ENCODE measurements around the gene TIMELESS. TPM values are rescaled to one million over a fixed set of nuclear protein-coding genes. Genes with fewer than 3 reads are reported as not detected.

TIMELESS gene
- total RNA-seq, 1 donor from 2014 or later, result 48.8 TPM

GRCh38 chr12:56375598-56376434 is 73.4 kb downstream of the TIMELESS start:
- no peak overlapping the region for H3K27ac Mint-ChIP-seq
- intact Hi-C loops (cut with micrococcal nuclease), result no loop called here
- DNase-seq, result no peak
- peaks cover 10% of the 10 kb centered on the region for H3K27me3 Mint-ChIP-seq
- no peaks in the 10 kb centered on the region for H3K4me1 Mint-ChIP-seq
- H3K36me3 Mint-ChIP-seq (ENCODE audit: low read depth), result no peaks in the 10 kb centered on the region
- no peak overlapping the region for H3K4me3 Mint-ChIP-seq
- peaks cover 10% of the 10 kb centered on the region for H3K9me3 Mint-ChIP-seq

GRCh38 chr12:56374726-56375597 is 74.3 kb downstream of the TIMELESS start:
- peaks cover 12% of the 10 kb centered on the region for H3K27me3 Mint-ChIP-seq
- no peak overlapping the region for H3K27ac Mint-ChIP-seq
- H3K4me1 Mint-ChIP-seq, result no peaks in the 10 kb centered on the region
- H3K36me3 Mint-ChIP-seq (ENCODE audit: low read depth), result no peaks in the 10 kb centered on the region
- DNase-seq, result no peak
- H3K4me3 Mint-ChIP-seq, result no peak overlapping the region
- H3K9me3 Mint-ChIP-seq, result peaks cover 10% of the 10 kb centered on the region
- intact Hi-C loops (cut with micrococcal nuclease), result no loop called here

GRCh38 chr12:56373515-56373914 is 75.7 kb downstream of the TIMELESS start:
- Mint-ChIP-seq H3K27ac (no peak overlapping the region), H3K9me3 (peaks cover 10% of the 10 kb centered on the region), H3K4me3 (no peak overlapping the region), H3K36me3 (ENCODE audit: low read depth) (no peaks in the 10 kb centered on the region), H3K4me1 (no peaks in the 10 kb centered on the region), H3K27me3 (peaks cover 13% of the 10 kb centered on the region)
- DNase-seq, result no peak
- intact Hi-C loops (cut with micrococcal nuclease), result no loop called here

GRCh38 chr12:56366948-56367347 is 82.3 kb downstream of the TIMELESS start:
- intact Hi-C loops (cut with micrococcal nuclease), result no loop called here
- H3K36me3 Mint-ChIP-seq (ENCODE audit: low read depth), result no peaks in the 10 kb centered on the region
- H3K4me1 Mint-ChIP-seq, result no peaks in the 10 kb centered on the region
- H3K27ac Mint-ChIP-seq, result no peak overlapping the region
- H3K9me3 Mint-ChIP-seq, result peaks cover 4% of the 10 kb centered on the region
- no peak for DNase-seq
- H3K27me3 Mint-ChIP-seq, result peaks cover 9% of the 10 kb centered on the region
- no peak overlapping the region for H3K4me3 Mint-ChIP-seq

Other genes with a start within 250 kb of the TIMELESS start
- gene RNF41, start 227.5 kb downstream of the TIMELESS start, total RNA-seq, result 39.8 and 41.1 TPM in 2 replicates
- gene NABP2, start 225.1 kb downstream of the TIMELESS start, total RNA-seq, result 94.7 and 96.0 TPM in 2 replicates
- gene SLC39A5, start 219.4 kb downstream of the TIMELESS start, total RNA-seq, result 0.86 and 1.6 TPM in 2 replicates
- gene ANKRD52, start 191.0 kb downstream of the TIMELESS start, total RNA-seq, result 68.0 and 69.0 TPM in 2 replicates
- gene COQ10A, start 182.5 kb downstream of the TIMELESS start, total RNA-seq, result 17.0 TPM in 2 replicates
- gene CS, start 149.1 kb downstream of the TIMELESS start, total RNA-seq, result 311 and 317 TPM in 2 replicates
- gene CNPY2, start 133.4 kb downstream of the TIMELESS start, total RNA-seq, result 165 and 169 TPM in 2 replicates
- gene PAN2, start 115.4 kb downstream of the TIMELESS start, total RNA-seq, result 31.3 and 34.7 TPM in 2 replicates
- 36.0 and 36.9 TPM in 2 replicates for gene IL23A, start 110.5 kb downstream of the TIMELESS start, total RNA-seq
- 64.9 and 68.4 TPM in 2 replicates for gene STAT2, start 89.3 kb downstream of the TIMELESS start, total RNA-seq
- gene APOF, start 86.6 kb downstream of the TIMELESS start, total RNA-seq, result not detected in 2 replicates
- not detected in 2 replicates for gene MIP, start 5.2 kb upstream of the TIMELESS start, total RNA-seq
- 5.2 and 5.5 TPM in 2 replicates for gene SPRYD4, start 19.2 kb upstream of the TIMELESS start, total RNA-seq
- gene GLS2, start 38.7 kb upstream of the TIMELESS start, total RNA-seq, result 1.9 and 2.4 TPM in 2 replicates
- gene RBMS2, start 72.4 kb upstream of the TIMELESS start, total RNA-seq, result 4.1 and 5.8 TPM in 2 replicates
- 117 and 118 TPM in 2 replicates for gene BAZ2A, start 180.9 kb upstream of the TIMELESS start, total RNA-seq
- gene ATP5F1B, start 196.6 kb upstream of the TIMELESS start, total RNA-seq, result 760 and 771 TPM in 2 replicates
- 351 and 357 TPM in 2 replicates for gene PTGES3, start 238.9 kb upstream of the TIMELESS start, total RNA-seq